B cell (primary cell): Measurements from ENCODE around the gene XPO4. TPM values are rescaled to one million over a fixed set of nuclear protein-coding genes. Genes with fewer than 3 reads are reported as not detected.
"Not testable (repeated sequence)": the region's sequence is repeated elsewhere in the genome, so short reads cannot be mapped to it uniquely, and the experiment has no call there.

ENCODE experiments used
- ATAC-seq: fragments of 200-7000 bp; cut with Tn5 transposase; one replicate; pipeline ENCODE4 v1.10.0; 2021; ENCODE audit warnings: low read depth, mild to moderate bottlenecking, moderate number of reproducible peaks, moderate library complexity
- CTCF ChIA-PET: fragments of 350-600 bp; sonication (Branson Sonifier 250); formaldehyde crosslinking; loops from one replicate; lab custom pipeline; 2021; ENCODE audit warnings: antibody characterized with exemption, inconsistent platforms; lab: Charles Lee
- POLR2A ChIA-PET: fragments of 350-600 bp; sonication (Branson Sonifier 250); formaldehyde crosslinking; loops from one replicate; lab custom pipeline; 2021; ENCODE audit warnings: antibody characterized with exemption; lab: Charles Lee
- DNase-seq: peaks from one replicate; pipeline ENCODE4 v3.0.0; 2013
- H2AFZ ChIP-seq: 2 replicates; pipeline ENCODE4 v1.6.1; 2012; ENCODE audit warnings: mild to moderate bottlenecking, low read depth, low read length; ENCODE audit not compliant: insufficient read depth, poor library complexity, severe bottlenecking
- H3K27ac ChIP-seq, 2 donors: 1 replicate in 1 of 2; 2 replicates in 1 of 2; pipeline ENCODE4 v1.5.1; 2012 to 2013; ENCODE audit warnings: low read length in 2 of 2, mild to moderate bottlenecking in 2 of 2, moderate library complexity in 1 of 2
- H3K27me3 ChIP-seq, 4 experiments: fragments of 200-600 bp in 1 of 4; sonication (generic) in 1 of 4; replicated peaks in 1 of 4; 1 replicate in 2 of 4; 2 replicates in 2 of 4; pipeline versions ENCODE4 v1.6.1 to v1.7.0; 2013 to 2016; ENCODE audit warnings: low read length in 3 of 4, mild to moderate bottlenecking in 2 of 4, mixed read lengths in 1 of 4, moderate library complexity in 1 of 4; ENCODE audit not compliant: insufficient read depth in 4 of 4, control insufficient read depth in 3 of 4; ENCODE audit errors: control extremely low read depth in 1 of 4
- H3K36me3 ChIP-seq, 2 experiments: replicated peaks in 1 of 2; 1 replicate in 1 of 2; 2 replicates in 1 of 2; pipeline versions ENCODE4 v1.6.1 to v1.7.1; 2013; ENCODE audit warnings: low read length in 1 of 2; ENCODE audit not compliant: insufficient read depth in 2 of 2, control insufficient read depth in 1 of 2; ENCODE audit errors: control extremely low read depth in 1 of 2, extremely low read depth in 1 of 2
- H3K4me1 ChIP-seq, 2 donors: fragments of 200-600 bp in 1 of 2; sonication (generic) in 1 of 2; 1 replicate in 1 of 2; 2 replicates in 1 of 2; pipeline versions ENCODE4 v1.5.1 to v1.6.1; 2013 to 2017; ENCODE audit warnings: low read length in 2 of 2; ENCODE audit not compliant: control insufficient read depth in 2 of 2, insufficient read depth in 2 of 2
- H3K4me2 ChIP-seq: replicated peaks from 2 replicates; pipeline ENCODE3; 2012; ENCODE audit warnings: mild to moderate bottlenecking, low read depth, low read length; ENCODE audit not compliant: poor library complexity, severe bottlenecking
- H3K4me3 ChIP-seq, 5 experiments: fragments of 200-600 bp in 1 of 5; sonication (generic) in 1 of 5; 1 replicate in 3 of 5; 2 replicates in 2 of 5; pipeline versions ENCODE4 v1.5.1 to v1.7.0; 2011 to 2016; ENCODE audit warnings: low read length in 4 of 5, mild to moderate bottlenecking in 4 of 5, low read depth in 2 of 5, control low read depth in 1 of 5, moderate library complexity in 1 of 5; ENCODE audit not compliant: insufficient read depth in 1 of 5; ENCODE audit errors: control extremely low read depth in 1 of 5, extremely low read depth in 1 of 5
- H3K79me2 ChIP-seq: fragments of 200-600 bp; sonication (generic); one replicate; pipeline ENCODE4 v1.6.0; 2016; ENCODE audit warnings: low read length; ENCODE audit not compliant: control insufficient read depth, insufficient read depth
- H3K9ac ChIP-seq: fragments of 200-600 bp; sonication (generic); 2 replicates; pipeline ENCODE4 v1.6.1; 2017; ENCODE audit warnings: mild to moderate bottlenecking, low read length, moderate library complexity
- H3K9me3 ChIP-seq, 3 donors: one replicate each; pipeline versions ENCODE4 v1.6.1 to v1.7.1; 2013; ENCODE audit warnings: low read length in 2 of 3; ENCODE audit not compliant: control insufficient read depth in 2 of 3, insufficient read depth in 1 of 3; ENCODE audit errors: control extremely low read depth in 1 of 3
- H4K20me1 ChIP-seq: 2 replicates; pipeline ENCODE4 v1.6.0; 2012; ENCODE audit warnings: mild to moderate bottlenecking, low read length; ENCODE audit not compliant: insufficient read depth, control insufficient read depth, poor library complexity, severe bottlenecking
- H3K27ac Mint-ChIP-seq: one replicate; pipeline ENCODE4 v1.8.0; 2021; ENCODE audit warnings: mixed read lengths
- H3K27me3 Mint-ChIP-seq: one replicate; pipeline ENCODE4 v1.8.0; 2021; ENCODE audit warnings: mixed read lengths
- H3K4me1 Mint-ChIP-seq: one replicate; pipeline ENCODE4 v1.8.0; 2021; ENCODE audit warnings: mixed read lengths
- H3K4me3 Mint-ChIP-seq: one replicate; pipeline ENCODE4 v1.8.0; 2021; ENCODE audit warnings: mixed read lengths
- H3K9me3 Mint-ChIP-seq: one replicate; pipeline ENCODE4 v1.8.0; 2022; ENCODE audit warnings: mixed read lengths; ENCODE audit not compliant: insufficient read depth
- CTCF ChIP-seq: fragments of 200-600 bp; IDR thresholded peaks from one replicate; pipeline ENCODE4 v1.8.0; 2022; ENCODE audit warnings: antibody characterized with exemption, mild to moderate bottlenecking
- EZH2 ChIP-seq: IDR thresholded peaks from 2 replicates; pipeline ENCODE4 v1.6.1; 2012; ENCODE audit warnings: borderline replicate concordance, low read depth, mild to moderate bottlenecking, moderate library complexity, low read length; ENCODE audit not compliant: insufficient read depth, poor library complexity, severe bottlenecking
- WGBS: methylation state at CpG from one replicate; pipeline ENCODE4 v1.1.5; 2013; ENCODE audit warnings: missing lambda C conversion rate; ENCODE audit not compliant: insufficient coverage; 5-methylcytosine and 5-hydroxymethylcytosine counted together
- intact Hi-C: fragments of 100-400 bp; cut with micrococcal nuclease; formaldehyde crosslinking; loops from one replicate; pipeline ENCODE4 v1.10.0; 2022
- polyA plus RNA-seq: library from polyadenylated mRNA; depleted of rRNA; stranded (reverse); fragments of >200 nt; gene quantifications from 2 replicates; pipeline ENCODE4 v1.2.3, GENCODE V29; 2012
- total RNA-seq, 2 donors: library from RNA; stranded (reverse); fragments of 120-200 nt in 1 of 2; gene quantifications; 1 replicate in 1 of 2; 2 replicates in 1 of 2; pipeline versions ENCODE4 v1.2.3 to v1.2.4, GENCODE V29; 2013 to 2022

Gene XPO4
- total and polyA plus RNA-seq, 2 donors (not counting 1 experiment from before 2014, with no cell fraction given) = 6.2 to 25.9 TPM

- ATAC-seq = no peak
- Histone ChIP-seq H3K4me1 (peaks cover 0 to under 1% of the 10 kb centered on the region in 2 donors), H3K9me3 (no peaks in the 10 kb centered on the region), H2AFZ (no peak overlapping the region), H3K4me3 (no peak overlapping the region), H3K36me3 (no peaks in the 10 kb centered on the region), H3K27ac (no peak overlapping the region), H3K9ac (no peak overlapping the region), H3K79me2 (no peaks in the 10 kb centered on the region), H3K4me2 (no peak overlapping the region), H4K20me1 (no peaks in the 10 kb centered on the region), H3K27me3 (peaks cover 0 to 2% (median 0%) of the 10 kb centered on the region in 4 experiments)
- Mint-ChIP-seq H3K4me3 (no peak overlapping the region), H3K4me1 (no peaks in the 10 kb centered on the region), H3K27me3 (peaks cover 18% of the 10 kb centered on the region), H3K9me3 (no peaks in the 10 kb centered on the region), H3K27ac (no peak overlapping the region)
- intact Hi-C loops = no loop called here
- 92% methylated on average over 6 of the region's 6 CpGs for WGBS
- DNase-seq = no peak
- ChIA-PET POLR2A (no interaction called here), CTCF (interaction anchor here (0.7 kb wide), 1 partner anchor 817 kb away, joined by 3 read pairs; no protein-coding TSS in a partner anchor)
- no peak for TF ChIP-seq CTCF
- no peak for TF ChIP-seq EZH2
These were observed 35.8 kb upstream of the XPO4 start for GRCh38 chr13:20938302-20938701.

GRCh38 chr13:20927596-20928257 is 25.2 kb upstream of the XPO4 start:
- no peaks in the 10 kb centered on the region for H3K9me3 ChIP-seq
- no peaks in the 10 kb centered on the region for H3K27me3 ChIP-seq
- H3K4me2 ChIP-seq = no peak overlapping the region
- CTCF ChIA-PET = interaction anchor here (0.9 to 8.6 kb wide), 4 partner anchors 14 to 730 kb away, joined by 3 to 118 read pairs (median 22); no protein-coding TSS in a partner anchor
- POLR2A ChIA-PET = interaction anchor here (0.7 kb wide), 1 partner anchor 215 kb away, joined by 4 read pairs; no protein-coding TSS in a partner anchor
- Mint-ChIP-seq H3K27me3 (no peaks in the 10 kb centered on the region), H3K4me3 (no peak overlapping the region), H3K9me3 (no peaks in the 10 kb centered on the region), H3K4me1 (no peaks in the 10 kb centered on the region), H3K27ac (no peak overlapping the region)
- ATAC-seq (no peak), DNase-seq (no peak)
- H3K4me3 ChIP-seq = no peak overlapping the region
- no peaks in the 10 kb centered on the region for H3K79me2 ChIP-seq
- intact Hi-C loops = no loop called here
- H3K4me1 ChIP-seq = no peaks in the 10 kb centered on the region
- TF ChIP-seq EZH2 (no peak), CTCF (no peak)
- no peak overlapping the region for H3K27ac ChIP-seq
- WGBS = no CpG with 5 or more reads among the region's 4 CpGs
- no peak overlapping the region for H2AFZ ChIP-seq
- H4K20me1 ChIP-seq = no peaks in the 10 kb centered on the region
- no peaks in the 10 kb centered on the region for H3K36me3 ChIP-seq
- H3K9ac ChIP-seq = no peak overlapping the region

GRCh38 chr13:20925395-20925790 is 22.8 kb upstream of the XPO4 start:
- DNase-seq, H4K20me1 ChIP-seq, H3K79me2 ChIP-seq, H3K27me3 ChIP-seq, H3K9me3 Mint-ChIP-seq, H3K4me2 ChIP-seq, ATAC-seq, H3K36me3 ChIP-seq, H3K4me1 Mint-ChIP-seq, H3K27me3 Mint-ChIP-seq, H3K9me3 ChIP-seq, H3K9ac ChIP-seq, H2AFZ ChIP-seq, H3K27ac ChIP-seq, H3K4me1 ChIP-seq, H3K27ac Mint-ChIP-seq, H3K4me3 Mint-ChIP-seq, H3K4me3 ChIP-seq: not testable (repeated sequence)
- CTCF ChIA-PET = interaction anchor here (0.7 to 8.6 kb wide), 18 partner anchors 9 to 728 kb away, joined by 3 to 118 read pairs (median 5); no protein-coding TSS in a partner anchor
- 70% methylated on average over 8 of the region's 13 CpGs for WGBS
- intact Hi-C loops = loop anchor here (1.0 to 2.0 kb wide), 3 partner anchors 213 to 743 kb away; no protein-coding TSS in a partner anchor
- POLR2A ChIA-PET = interaction anchor here (0.7 kb wide), 2 partner anchors 210 to 432 kb away, joined by 3 read pairs; no protein-coding TSS in a partner anchor
